ENCODE results near the gene LOXL3.

DNA sequence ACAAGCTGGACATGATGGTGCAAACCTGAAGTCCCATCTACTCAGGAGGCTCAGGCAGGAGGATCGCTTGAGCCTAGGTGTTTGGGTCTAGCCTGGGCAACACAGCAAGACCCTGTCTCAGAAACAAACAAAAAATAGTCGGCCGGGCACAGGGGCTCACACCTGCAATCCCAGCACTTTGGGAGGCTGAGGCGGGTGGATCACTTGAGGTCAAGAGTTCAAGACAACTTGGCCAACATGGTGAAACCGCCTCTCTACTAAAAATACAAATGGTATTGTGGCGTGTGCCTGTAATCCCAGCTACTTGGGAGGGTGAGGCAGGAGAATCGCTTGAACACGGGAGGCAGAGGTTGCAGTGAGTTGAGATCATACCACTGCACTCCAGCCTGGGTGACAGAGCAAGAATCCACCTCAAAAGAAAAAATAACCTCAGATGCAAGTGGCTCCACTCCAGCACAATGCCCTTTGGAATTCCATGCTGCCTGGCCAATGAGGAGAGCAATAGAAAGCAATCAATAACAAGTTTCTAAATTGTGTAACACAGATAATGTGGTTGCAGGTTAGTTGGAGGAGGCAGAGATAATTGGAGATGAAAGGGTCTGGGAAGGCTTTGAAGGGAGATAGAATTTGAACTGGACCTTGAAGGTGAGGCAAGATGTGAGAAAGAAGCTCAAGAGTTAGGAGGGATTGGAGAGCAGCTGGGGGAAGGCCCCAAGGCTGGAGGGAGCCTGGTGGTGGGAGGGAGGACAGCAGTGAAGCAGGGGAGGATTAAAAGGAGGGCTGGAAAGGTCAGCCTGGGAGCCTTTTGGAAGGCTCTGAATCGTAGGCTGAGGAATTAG lies 64.9 kb downstream of the LOXL3 start:
- TF ChIP-seq POLR2AphosphoS5 (IDR thresholded peaks at IDR 0.05) (no peak), EZH2 (IDR thresholded peaks at IDR 0.05; ENCODE audit: borderline replicate concordance, insufficient read depth, low read length, poor library complexity, severe bottlenecking) (no peak)
- TF ChIP-seq, protein P1, sequence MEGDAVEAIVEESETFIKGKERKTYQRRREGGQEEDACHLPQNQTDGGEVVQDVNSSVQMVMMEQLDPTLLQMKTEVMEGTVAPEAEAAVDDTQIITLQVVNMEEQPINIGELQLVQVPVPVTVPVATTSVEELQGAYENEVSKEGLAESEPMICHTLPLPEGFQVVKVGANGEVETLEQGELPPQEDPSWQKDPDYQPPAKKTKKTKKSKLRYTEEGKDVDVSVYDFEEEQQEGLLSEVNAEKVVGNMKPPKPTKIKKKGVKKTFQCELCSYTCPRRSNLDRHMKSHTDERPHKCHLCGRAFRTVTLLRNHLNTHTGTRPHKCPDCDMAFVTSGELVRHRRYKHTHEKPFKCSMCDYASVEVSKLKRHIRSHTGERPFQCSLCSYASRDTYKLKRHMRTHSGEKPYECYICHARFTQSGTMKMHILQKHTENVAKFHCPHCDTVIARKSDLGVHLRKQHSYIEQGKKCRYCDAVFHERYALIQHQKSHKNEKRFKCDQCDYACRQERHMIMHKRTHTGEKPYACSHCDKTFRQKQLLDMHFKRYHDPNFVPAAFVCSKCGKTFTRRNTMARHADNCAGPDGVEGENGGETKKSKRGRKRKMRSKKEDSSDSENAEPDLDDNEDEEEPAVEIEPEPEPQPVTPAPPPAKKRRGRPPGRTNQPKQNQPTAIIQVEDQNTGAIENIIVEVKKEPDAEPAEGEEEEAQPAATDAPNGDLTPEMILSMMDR (IDR thresholded peaks at IDR 0.05; ENCODE audit: poor library complexity, severe bottlenecking): no peak
